Stimulated activated CD8-positive, alpha-beta memory T cell treated with anti-CD3 and anti-CD28 coated beads, Interleukin-7, amount 100 ng/mL, for 4 hours (primary cell): ENCODE results near the gene HPSE2.
A peak's percentile ranks its signal among the peaks of the same experiment; 100 is the strongest.
"Not testable (repeated sequence)": the region's sequence is repeated elsewhere in the genome, so short reads cannot be mapped to it uniquely, and the experiment has no call there.

Source experiments
- DNase-seq, 2 donors: peaks; one replicate each; pipeline ENCODE4 v3.0.0-alpha.2; 2020; ENCODE audit warnings: low read depth in 2 of 2

The HPSE2 gene

DNA sequence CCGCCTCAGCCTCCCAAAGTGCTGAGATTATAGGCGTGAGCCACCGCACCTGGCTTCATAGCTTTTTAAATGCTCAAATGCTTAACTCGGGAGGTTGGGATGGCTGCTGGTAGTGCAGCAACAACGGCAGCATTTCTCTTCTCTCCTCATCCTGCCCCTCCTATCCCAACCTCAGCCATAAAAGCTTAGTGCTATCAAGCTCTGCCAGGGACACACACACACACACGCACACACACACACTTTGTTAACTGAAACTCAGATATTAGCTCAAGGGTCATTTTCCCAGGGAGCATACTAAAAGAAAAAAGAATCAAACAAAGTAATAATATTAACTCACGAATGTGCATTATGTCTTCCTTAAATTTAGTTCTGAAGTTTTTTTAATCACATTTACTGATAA is 725.9 kb downstream of the HPSE2 start:
- DNase-seq: no peak

DNA sequence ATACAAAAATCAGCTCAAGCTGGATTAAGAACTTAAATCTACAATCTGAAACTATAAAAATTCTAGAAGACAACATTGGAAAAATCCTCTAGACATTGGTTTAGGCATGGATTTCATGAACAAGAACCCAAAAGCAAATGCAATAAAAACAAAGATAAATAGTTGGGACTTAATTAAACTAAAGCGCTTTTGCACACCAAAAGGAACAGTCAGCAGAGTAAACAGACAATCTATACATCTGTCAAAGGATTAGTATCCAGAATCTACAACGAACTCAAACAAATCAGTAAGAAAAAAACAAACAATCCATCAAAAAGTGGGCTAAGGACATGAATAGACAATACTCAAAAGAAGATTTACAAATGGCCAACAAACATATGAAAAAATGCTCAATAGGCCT is 733.1 kb downstream of the HPSE2 start:
- DNase-seq: not testable (repeated sequence)

GRCh38 chr10:98492763-98493162 is 742.9 kb downstream of the HPSE2 start:
- DNase-seq: no peak

- no peak for DNase-seq
Measured at GRCh38 chr10:98489561-98490481, 745.8 kb downstream of the HPSE2 start.

DNA sequence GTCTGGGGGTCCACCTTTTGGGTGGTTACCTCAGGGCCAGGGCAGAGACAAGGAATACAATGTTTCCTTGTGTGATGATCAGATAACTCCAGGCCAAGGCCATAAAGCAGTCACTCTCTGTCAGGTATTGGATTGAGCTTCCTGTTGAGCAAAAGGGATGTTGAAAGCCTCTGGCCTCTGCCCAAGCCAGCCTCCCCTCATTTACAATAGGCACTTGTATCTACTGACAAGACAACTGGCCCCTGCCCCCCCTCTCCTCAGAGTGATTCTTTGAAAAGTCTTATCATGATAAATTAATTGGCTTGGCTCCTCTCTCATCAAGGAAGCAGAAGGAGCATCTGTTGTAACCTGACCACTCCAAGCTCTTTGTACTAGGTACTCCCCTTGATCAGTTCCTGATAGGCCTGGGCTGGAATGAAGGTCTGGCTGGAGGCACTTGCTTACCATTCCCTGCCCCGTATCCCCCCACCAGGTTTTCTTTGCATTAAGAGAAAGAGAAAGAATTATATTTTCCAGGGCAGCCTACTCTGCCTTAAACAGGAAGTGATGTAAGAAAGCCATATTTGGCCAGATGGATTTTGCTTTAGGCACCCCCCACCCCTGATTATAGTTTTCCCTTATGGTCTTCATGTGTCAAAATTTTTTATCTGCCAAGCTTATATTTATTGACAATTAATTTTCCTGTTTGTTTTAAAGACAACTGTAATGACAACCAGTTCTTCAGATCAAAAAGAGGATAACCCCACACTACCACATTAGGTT is 746.8 kb downstream of the HPSE2 start:
- DNase-seq: no peak

- no peak for DNase-seq
Measured at GRCh38 chr10:98487649-98488048, 748.0 kb downstream of the HPSE2 start.

DNA sequence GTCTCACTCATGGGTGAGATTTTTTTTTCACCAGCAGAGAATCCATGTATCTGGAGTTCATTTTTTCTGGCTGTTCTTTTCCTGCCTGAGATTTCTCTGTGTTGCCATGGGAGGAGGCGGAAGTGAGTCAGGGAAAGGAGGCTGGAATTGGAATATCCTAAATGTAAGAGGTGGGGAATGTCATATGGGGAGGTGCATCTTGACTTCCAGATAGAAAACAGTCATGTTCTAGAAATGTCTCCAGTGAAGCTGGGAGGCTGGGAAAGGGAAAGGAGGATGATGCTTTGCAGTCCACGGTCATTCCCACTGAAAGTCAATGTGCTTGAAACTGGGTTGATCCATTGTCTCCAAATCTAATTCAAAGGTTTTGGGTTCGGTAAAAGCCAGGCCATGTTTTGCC is 749.2 kb downstream of the HPSE2 start:
- DNase-seq: no peak

- DNase-seq: no peak
Measured at GRCh38 chr10:98485959-98486358, 749.7 kb downstream of the HPSE2 start.

GRCh38 chr10:98483658-98484057 is 752.0 kb downstream of the HPSE2 start:
- no peak for DNase-seq

GRCh38 chr10:98482096-98482495 is 753.6 kb downstream of the HPSE2 start:
- DNase-seq: no peak

DNA sequence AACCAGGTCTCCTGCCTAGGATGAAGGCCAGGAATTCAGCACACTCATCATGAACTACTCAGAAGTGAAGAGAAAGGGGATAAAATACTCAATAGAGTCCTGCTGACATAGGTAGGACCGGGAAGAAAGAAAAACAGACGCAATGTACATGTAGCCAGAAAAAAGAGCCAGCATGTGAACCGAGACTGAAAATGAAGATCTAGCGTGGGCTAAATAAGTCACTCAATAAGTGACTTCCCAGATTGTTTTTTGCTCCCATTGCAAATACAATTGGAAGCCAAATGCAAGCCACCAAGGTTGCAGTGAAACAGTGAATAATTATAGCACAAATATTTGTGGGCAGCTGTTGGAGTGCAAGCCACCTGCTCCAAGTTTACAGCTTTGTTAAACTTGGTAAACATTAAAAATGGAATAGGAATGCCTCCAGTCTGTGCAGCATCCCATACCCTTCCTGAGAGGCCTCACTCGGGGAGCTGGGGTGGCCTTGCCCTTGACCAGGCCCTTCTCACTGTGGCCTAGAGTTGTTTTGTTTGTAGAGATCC is 754.2 kb downstream of the HPSE2 start:
- no peak for DNase-seq

- DNase-seq: no peak
Measured at GRCh38 chr10:98478430-98479222, 757.0 kb downstream of the HPSE2 start.

- no peak for DNase-seq
Measured at GRCh38 chr10:98477861-98478260, 757.8 kb downstream of the HPSE2 start.

DNA sequence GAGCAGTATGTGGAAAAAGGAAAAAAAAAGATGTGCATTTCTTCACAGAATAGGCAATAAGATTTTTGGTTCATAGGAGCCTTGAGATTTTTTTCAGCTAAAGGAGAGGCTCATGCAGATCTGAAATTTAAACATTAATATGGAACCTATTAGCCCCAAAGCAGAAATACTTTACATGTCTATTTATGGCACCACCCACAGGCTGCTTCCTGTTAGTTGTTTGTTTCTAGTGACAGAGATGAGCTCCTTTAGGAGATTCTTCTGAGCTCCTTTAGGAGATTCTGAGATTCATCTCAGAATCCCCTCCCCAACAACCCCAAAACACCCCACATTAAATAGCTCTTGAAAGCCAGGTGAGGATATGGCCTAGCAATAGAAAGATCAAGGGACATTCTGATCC is 761.0 kb downstream of the HPSE2 start:
- no peak for DNase-seq

GRCh38 chr10:98472196-98472595 is 763.5 kb downstream of the HPSE2 start:
- no peak for DNase-seq

- no peak for DNase-seq
Measured at GRCh38 chr10:98470850-98471249, 764.8 kb downstream of the HPSE2 start.

GRCh38 chr10:98469001-98469931 is 766.4 kb downstream of the HPSE2 start:
- DNase-seq: no peak

GRCh38 chr10:98467506-98468318 is 767.9 kb downstream of the HPSE2 start:
- peak; percentile 40 to 50 for DNase-seq

GRCh38 chr10:98466861-98467505 is 768.7 kb downstream of the HPSE2 start:
- DNase-seq: no peak
